NCI-H748 (cell line): Measurements from ENCODE around the gene PLOD2.

Experiments
- DNase-seq: peaks from one replicate; lab custom pipeline; 2025; ENCODE audit not compliant: unreplicated experiment; lab: John Stamatoyannopoulos, UW

PLOD2 gene

DNA sequence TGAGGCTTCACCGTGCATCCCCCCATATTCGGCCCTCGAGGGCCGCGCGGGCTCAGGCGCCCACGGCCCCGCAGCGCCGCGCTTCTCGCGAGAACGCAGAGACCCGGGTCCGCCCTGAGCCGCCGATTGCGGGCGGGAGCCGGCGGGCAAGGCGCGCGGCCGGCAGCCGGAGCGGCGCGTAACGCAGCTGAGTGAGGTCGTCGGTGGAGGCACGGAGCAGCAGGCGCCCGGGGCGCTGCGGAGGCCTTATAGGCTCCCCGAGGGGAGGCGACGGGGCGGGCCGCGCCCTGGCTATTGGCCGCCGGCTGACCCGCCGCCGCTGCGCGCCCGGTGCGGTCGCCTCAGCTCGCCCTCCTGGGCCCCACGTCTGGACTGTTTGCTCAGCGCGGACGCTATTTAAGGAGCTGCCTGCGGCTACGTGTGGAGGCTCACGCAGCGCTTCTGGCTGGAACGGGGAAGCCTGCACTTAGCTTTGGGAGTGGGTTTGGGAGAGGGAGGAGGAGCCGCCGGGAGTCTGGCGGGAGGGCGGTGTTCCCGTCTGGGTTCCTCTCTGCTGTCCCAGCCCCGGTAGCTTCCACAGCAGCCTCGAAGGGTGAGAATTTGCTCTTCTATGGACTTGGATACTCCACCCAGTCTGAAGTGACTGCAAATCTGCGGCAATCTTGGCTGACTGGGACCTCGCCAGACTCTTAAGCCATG lies at the start of gene PLOD2:
TSS of gene PLOD2 (minus strand) at position 221 of the 699 bp plus-strand sequence. CDS start at position 26, 195 bp downstream.
- peak; percentile 90 for DNase-seq

GRCh38 chr3:146209371-146209770 lies 48.4 kb upstream of the PLOD2 start:
- DNase-seq, result no peak

DNA sequence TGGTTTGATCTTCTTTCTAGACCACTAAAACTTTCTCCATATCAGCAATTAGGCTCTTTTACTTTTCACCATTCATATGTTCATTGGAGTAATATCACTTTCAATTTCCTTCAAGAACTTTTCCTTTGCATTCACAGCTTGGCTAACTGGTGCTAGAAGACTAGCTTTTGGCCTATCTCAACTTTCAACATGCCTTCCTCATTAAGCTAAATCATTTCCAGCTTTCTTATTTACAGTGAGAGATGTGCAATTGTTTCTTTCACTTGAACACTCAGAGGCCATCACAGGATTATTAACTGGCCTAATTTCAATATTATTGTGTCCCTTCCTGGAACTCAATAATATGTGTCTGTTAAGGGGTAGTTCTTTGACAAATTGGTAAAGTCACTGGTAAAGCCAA lies 42.8 kb upstream of the PLOD2 start:
- DNase-seq, result no peak

GRCh38 chr3:146200461-146201220 lies 39.7 kb upstream of the PLOD2 start:
- no peak for DNase-seq

GRCh38 chr3:146199762-146200161 lies 38.8 kb upstream of the PLOD2 start:
- no peak for DNase-seq

DNA sequence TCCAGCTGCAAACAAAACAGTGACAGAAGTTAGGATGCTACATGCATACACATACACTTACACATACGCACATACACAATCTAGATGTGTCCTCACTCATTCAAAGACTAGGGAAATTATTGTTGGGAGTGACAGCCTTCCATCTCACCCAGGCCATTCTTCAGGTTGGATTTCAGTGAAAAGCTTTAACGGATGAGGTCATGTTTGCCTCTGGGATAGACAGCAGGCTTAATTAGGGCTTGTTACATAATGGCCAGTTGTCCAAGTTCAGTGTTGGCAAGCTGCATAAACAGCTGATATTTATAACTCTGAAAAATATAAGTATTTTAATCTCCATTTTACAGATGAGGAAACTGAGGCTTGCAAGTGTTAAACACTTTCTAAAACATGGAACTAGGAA lies 35.8 kb upstream of the PLOD2 start:
- peak; percentile 6 for DNase-seq

- no peak for DNase-seq
Observed at GRCh38 chr3:146195605-146196004, 34.6 kb upstream of the PLOD2 start.

DNA sequence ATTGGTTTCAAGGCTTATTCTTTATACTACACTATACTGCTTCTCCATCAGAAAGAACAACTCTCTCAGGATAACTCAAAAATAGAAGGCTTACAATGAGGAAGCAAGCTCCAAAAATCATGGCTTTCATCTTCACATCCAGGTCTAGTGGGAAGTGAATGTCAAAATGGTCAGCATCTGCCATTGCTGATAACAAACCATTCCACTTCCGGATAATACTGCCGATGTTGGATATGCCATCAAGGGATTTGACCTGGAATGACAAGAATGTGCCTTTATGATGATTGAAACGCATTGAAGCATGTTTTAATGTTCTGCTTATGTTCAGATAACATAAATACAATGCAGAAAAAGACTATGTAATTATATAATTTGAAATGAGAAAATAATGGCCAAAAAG lies 34.0 kb upstream of the PLOD2 start:
- DNase-seq, result no peak

DNA sequence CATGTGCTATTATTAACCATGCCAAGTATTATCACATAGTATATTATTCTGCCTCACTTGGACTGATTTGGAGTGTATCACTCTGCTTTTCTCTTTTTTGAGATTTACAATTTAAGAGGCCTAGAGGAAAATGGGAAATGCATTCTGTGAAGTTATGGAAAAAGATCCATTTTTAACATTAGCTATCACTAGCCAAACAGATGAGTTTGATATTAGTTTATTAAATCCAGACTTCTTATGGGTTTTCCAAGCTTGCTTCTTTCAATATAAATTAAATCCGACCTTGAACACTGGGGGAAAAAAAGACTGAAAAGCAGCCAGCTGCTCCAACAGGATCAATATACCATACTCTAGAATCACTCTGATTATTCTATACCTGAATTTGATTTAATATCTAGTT lies 30.1 kb upstream of the PLOD2 start:
- DNase-seq, result no peak

DNA sequence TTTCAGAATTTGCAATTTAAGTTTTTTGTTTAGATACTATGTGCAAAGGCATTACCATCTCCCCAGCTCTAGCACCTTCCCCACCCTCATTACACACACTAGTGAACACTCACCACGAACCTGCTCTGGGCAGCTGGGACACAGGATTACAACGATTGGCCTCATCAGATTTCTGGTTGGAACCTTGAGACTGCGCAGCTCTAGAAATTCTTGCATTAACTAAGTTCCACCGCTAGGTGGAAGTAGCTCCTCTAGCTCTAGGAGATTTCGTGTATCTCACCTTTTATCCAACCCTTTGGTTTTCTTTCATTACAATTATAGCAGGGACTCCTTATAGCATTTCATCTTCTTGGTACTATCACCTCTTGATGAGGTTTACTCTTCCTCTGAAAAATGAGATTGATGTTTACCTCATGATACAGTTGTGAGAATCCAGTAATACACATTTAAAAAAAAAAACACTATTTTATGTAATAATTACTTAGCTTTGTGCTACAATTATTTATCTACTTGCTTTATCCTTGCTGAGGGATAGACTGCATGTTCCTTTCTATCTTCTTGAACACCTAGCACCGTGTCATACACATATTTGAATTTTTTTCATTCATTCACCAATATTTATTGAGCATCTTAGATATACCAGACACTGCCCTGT lies 28.7 kb upstream of the PLOD2 start:
- peak; percentile 68 for DNase-seq

DNA sequence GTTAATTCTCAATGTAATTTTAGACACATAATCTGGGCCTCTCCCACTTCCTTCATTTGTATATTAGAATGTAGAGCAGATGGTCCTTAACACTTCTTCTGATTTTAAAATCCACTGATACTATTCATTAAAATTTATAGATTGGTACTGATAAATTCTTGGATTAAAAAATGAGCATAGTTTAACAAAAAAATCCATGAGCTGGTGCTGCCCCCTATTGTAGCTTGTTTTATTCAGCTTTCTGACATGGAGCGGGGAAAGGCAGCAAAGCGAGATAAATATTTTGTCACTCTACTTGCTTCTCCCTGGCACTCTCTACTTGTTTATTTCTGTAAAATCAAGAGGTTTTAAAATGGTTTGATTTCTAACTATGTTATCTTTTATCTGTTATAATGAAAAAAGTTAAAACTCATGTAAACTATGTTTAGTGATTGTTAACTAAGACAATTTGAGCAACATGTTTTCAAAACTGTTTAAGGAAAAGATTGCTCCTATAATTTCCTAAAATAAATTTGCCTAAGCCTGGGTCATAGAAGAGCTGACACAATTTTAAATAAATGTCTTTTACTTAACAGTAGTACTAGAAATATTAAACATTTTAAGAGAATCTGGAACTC lies 26.5 kb upstream of the PLOD2 start:
- DNase-seq, result peak; percentile 33

- DNase-seq, result no peak
Observed at GRCh38 chr3:146184241-146185015, 23.4 kb upstream of the PLOD2 start.

- DNase-seq, result no peak
Observed at GRCh38 chr3:146181216-146181615, 20.2 kb upstream of the PLOD2 start.

DNA sequence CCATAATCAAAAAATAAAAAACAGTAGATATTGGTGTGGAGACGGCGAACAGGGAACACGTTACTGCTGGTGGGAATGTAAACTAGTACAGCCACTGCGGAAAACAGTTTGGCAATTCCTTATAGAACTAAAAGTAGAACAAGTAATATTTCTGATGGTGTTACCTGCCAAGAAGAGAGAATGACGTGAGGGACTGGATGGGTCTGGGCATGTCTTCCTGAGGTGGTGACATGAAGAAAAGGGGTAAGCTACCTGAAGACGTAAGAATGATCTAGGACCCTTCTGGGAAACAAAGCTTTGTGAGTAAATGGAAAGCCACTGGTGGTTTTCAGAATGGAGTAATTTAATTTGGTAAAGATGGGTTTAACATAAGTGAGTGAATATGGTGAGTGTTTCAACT lies 19.4 kb upstream of the PLOD2 start:
- no peak for DNase-seq

- no peak for DNase-seq
Observed at GRCh38 chr3:146178006-146178689, 17.2 kb upstream of the PLOD2 start.

DNA sequence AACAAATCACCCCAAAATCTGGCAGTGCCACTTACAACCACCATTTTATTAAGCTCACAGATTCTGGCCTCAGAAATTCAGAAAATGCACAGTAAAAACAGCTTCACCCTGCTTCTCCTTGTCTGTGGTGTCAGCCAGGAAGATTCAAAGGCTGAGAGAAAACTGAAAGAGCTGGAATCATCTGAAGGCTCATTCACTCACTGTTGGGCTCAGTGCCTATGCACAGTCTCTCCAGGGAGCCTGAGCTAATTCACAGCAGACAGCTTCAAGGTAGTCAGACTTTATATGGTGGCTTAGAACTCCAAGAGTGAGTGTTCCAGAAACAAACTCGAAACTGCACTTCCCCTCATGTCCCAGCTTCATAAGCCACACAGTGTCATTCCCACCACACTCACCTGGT lies 16.5 kb upstream of the PLOD2 start:
- no peak for DNase-seq

DNA sequence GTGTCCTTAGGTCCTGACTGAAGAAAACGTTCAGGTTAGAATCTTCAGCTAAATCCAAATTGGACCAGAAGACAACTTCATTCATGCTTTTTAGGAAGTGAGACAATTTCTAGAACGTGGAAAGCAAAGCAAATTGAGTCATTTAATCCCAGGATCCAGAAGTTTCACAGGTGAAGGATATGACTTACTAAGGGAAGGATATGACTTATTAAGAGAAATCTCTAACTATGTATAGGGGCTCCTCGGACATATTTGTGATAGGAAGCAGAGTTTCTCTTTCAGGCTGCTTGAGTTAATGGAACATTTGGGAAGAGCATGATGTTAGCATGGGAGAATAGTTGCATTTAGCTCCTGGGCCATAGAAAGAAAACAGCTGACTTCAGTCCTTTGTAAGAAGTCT lies 16.1 kb upstream of the PLOD2 start:
- no peak for DNase-seq

GRCh38 chr3:146172586-146172985 lies 11.6 kb upstream of the PLOD2 start:
- no peak for DNase-seq

- DNase-seq, result no peak
Observed at GRCh38 chr3:146170591-146170990, 9.6 kb upstream of the PLOD2 start.

- DNase-seq, result no peak
Observed at GRCh38 chr3:146169891-146170290, 8.9 kb upstream of the PLOD2 start.
